ENCODE measurements around the gene PGP. TPM values are rescaled to one million over a fixed set of nuclear protein-coding genes. Genes with fewer than 3 reads are reported as not detected.

Gene PGP
- total and polyA plus RNA-seq, 10 of the 15 experiments (the other 5 are each of a cell fraction or from before 2014, with no cell fraction given): 0.42 to 28.0 (median 12.1) TPM

- Histone ChIP-seq H3K36me3 (ENCODE audit: control insufficient read depth in 2 of 2, insufficient read depth in 2 of 2, low read length in 1 of 2) (no peaks in the 10 kb centered on the region), H3K4me3 (no peak overlapping the region), H3K4me1 (ENCODE audit: control insufficient read depth, insufficient read depth, low read length) (no peaks in the 10 kb centered on the region), H3K79me2 (ENCODE audit: control insufficient read depth, insufficient read depth, low read length) (no peaks in the 10 kb centered on the region), H3K4me2 (ENCODE audit: control insufficient read depth, insufficient read depth) (no peak overlapping the region), H3K9ac (ENCODE audit: control insufficient read depth, insufficient read depth, low read length) (no peak overlapping the region), H3K9me3 (replicated peaks; ENCODE audit: control insufficient read depth, insufficient read depth, low read length) (no peaks in the 10 kb centered on the region), H2AFZ (ENCODE audit: control insufficient read depth, low read depth, low read length) (no peak overlapping the region), H4K20me1 (ENCODE audit: control insufficient read depth, insufficient read depth) (no peaks in the 10 kb centered on the region), H3K27me3 (replicated peaks in 1 of 2; ENCODE audit: control insufficient read depth in 2 of 2, insufficient read depth in 2 of 2, low read length in 1 of 2) (no peaks in the 10 kb centered on the region; a peak in 1 of 4 replicates), H3K27ac (ENCODE audit: control insufficient read depth, insufficient read depth) (no peak overlapping the region)
- ATAC-seq (no peak), DNase-seq (ENCODE audit: low read depth, low spot score) (no peak), FAIRE-seq (no peak)
- intact Hi-C loops (cut with micrococcal nuclease; ENCODE audit: unreplicated experiment) (no loop called here), in situ Hi-C loops (cut with MboI) (no loop called here)
- SMC1A ChIA-PET (ENCODE audit: uncharacterized antibody, unreplicated experiment): no interaction called here
- CTCF ChIA-PET: no interaction called here
- TF ChIP-seq MXI1 (IDR thresholded peaks at IDR 0.05; ENCODE audit: low read depth, low read length) (no peak), NR2C1 (IDR thresholded peaks at IDR 0.05) (no peak), PAX5 (IDR thresholded peaks at IDR 0.05; ENCODE audit: borderline replicate concordance, low read depth, low read length) (no peak), TCF3 (IDR thresholded peaks at IDR 0.05; ENCODE audit: borderline replicate concordance, insufficient read depth, low read depth, low read length) (no peak), RB1 (IDR thresholded peaks at IDR 0.05; ENCODE audit: borderline replicate concordance) (no peak), E2F4 (IDR thresholded peaks at IDR 0.05; ENCODE audit: low read depth, low read length) (no peak), SUPT20H (IDR thresholded peaks at IDR 0.05; ENCODE audit: borderline replicate concordance, control insufficient read depth, low read depth, low read length) (no peak)
- TF ChIP-seq, protein P1, sequence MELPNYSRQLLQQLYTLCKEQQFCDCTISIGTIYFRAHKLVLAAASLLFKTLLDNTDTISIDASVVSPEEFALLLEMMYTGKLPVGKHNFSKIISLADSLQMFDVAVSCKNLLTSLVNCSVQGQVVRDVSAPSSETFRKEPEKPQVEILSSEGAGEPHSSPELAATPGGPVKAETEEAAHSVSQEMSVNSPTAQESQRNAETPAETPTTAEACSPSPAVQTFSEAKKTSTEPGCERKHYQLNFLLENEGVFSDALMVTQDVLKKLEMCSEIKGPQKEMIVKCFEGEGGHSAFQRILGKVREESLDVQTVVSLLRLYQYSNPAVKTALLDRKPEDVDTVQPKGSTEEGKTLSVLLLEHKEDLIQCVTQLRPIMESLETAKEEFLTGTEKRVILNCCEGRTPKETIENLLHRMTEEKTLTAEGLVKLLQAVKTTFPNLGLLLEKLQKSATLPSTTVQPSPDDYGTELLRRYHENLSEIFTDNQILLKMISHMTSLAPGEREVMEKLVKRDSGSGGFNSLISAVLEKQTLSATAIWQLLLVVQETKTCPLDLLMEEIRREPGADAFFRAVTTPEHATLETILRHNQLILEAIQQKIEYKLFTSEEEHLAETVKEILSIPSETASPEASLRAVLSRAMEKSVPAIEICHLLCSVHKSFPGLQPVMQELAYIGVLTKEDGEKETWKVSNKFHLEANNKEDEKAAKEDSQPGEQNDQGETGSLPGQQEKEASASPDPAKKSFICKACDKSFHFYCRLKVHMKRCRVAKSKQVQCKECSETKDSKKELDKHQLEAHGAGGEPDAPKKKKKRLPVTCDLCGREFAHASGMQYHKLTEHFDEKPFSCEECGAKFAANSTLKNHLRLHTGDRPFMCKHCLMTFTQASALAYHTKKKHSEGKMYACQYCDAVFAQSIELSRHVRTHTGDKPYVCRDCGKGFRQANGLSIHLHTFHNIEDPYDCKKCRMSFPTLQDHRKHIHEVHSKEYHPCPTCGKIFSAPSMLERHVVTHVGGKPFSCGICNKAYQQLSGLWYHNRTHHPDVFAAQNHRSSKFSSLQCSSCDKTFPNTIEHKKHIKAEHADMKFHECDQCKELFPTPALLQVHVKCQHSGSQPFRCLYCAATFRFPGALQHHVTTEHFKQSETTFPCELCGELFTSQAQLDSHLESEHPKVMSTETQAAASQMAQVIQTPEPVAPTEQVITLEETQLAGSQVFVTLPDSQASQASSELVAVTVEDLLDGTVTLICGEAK (IDR thresholded peaks at IDR 0.05; ENCODE audit: borderline replicate concordance): no peak
- TF ChIP-seq, protein P2, sequence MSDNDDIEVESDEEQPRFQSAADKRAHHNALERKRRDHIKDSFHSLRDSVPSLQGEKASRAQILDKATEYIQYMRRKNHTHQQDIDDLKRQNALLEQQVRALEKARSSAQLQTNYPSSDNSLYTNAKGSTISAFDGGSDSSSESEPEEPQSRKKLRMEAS (IDR thresholded peaks at IDR 0.05; ENCODE audit: low read depth, low read length): no peak
- no TSS peak for BruUV-seq (replicated peaks)
- RAD21 ChIA-PET (ENCODE audit: unreplicated experiment): no interaction called here
- WGBS (ENCODE audit: insufficient coverage, insufficient replicate concordance, low lambda C conversion rate, missing lambda C conversion rate): 78% methylated on average over 19 of the region's 19 CpGs
- POLR2A ChIA-PET: no interaction called here
Observed at GRCh38 chr16:2184346-2184745, 30.3 kb downstream of the PGP start.
